Islet of Langerhans (tissue), 1 donor: ENCODE results near the gene FCRL1.

Experiments
- FAIRE-seq: peaks from one replicate; lab custom pipeline; 2011; peaks lifted over from hg19 to GRCh38; lab: Jason Lieb, UNC

The FCRL1 gene

DNA sequence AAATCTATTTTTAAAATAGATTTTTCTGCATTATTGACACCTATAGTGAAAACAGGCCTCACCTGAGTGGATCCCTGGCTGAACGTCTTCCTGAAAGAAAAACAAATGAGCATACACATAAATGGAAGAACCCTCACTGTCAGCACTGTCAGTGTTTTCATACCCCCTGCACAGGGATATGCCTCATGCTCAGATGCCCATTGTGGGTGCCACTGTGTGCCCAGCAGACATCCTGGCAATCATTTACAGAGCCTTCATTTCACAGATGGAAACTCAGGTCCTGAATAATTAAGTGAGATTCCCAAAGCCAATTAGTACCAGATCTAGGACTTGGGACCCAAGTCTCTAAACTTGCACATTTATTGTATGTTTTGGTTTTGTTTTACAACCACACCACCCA is 19.9 kb downstream of the FCRL1 start:
- no peak for FAIRE-seq

DNA sequence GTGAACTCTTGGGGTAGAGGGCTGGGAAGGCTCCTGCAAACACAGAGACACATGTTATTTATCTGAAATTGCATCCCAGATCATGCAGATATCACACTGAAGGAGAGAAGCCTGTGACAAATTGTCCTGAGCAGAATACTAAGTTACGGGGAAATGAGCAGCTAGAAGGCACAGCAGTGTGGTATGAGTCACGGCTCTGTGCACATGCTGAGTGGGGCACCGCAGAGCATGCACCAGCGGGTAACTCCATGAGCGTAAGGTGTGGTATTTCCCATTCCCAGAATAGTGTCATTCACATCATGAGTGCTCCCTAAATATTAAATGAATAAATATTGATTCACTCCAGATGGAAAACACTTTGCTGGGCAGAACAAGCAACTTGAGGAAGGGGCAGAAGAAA is 21.7 kb downstream of the FCRL1 start:
- no peak for FAIRE-seq

DNA sequence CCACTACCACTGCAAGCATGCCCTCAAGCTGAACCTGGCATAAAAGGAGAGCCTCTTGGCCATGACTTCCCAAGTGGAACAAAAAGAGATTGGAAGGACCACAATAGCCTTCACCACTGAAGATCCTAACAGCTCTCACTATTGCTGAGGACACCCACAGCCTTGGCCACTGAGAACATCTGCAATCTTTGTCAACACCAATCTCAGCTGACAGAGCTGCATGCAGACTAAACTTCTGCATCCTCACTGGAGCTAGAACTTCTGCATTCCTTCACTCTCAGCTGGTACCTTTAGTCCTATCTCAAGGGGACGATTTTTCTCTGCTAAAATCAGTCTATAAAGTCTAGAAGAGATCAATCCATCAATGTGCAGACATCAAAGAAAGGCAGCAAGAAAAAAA is 34.7 kb downstream of the FCRL1 start:
- FAIRE-seq, result no peak

DNA sequence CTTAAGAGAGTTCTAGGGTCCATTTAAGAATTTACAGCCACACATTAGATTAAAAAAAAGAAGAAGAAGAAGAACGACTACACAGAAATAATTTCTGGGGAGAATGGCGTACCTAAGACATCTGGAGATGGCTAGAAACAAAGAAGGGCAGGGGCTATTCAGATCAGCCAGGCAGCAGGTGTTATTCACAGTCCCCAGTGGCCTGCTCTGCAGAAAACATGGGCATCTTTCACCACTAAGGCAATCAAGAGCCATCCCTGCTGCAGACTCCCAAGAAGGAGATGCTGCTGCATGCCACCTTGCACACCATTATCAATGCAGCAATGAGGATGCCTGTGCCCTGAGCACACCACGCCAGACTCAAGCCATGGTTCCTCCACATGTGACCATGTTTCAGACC is 35.1 kb downstream of the FCRL1 start:
- FAIRE-seq, result no peak

DNA sequence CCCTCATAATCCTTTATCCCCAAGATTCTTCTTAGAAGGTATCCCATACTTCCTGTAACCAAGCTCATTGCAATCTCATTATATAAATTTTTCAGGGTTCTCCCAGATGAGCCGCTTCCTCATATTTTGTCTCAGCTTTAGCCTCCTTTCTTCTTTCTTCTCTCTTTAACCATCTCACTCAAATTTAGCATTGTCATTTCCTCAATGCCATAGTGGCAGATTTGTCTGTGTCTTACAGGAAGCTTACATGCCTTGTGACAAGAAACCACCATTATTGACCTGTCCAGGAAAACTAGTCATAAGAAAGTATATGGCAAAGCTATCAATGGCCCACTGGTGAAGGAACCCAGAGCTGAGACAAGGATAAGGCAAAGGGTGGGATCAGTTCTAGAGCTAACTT is 37.0 kb downstream of the FCRL1 start:
- no peak for FAIRE-seq

DNA sequence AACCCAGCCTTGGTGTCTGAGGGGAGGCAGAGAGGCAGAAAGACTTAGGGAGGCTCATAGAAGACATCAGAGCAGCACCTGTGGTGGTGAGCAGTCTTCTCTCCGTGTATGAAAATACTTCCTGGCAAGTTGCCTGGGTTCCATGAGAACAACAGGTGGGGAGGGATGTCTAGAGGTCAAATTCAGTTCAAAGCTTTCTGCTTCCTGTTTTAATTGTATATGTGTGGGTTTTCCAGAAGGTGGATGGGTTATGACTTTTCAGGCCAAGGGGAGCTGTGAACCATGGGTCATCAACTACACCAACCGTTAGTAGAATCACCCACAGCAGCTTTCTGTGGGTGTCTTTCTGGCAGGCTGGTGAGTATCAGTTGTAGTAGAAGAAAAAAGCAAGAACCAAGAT is 38.9 kb downstream of the FCRL1 start:
- no peak for FAIRE-seq

DNA sequence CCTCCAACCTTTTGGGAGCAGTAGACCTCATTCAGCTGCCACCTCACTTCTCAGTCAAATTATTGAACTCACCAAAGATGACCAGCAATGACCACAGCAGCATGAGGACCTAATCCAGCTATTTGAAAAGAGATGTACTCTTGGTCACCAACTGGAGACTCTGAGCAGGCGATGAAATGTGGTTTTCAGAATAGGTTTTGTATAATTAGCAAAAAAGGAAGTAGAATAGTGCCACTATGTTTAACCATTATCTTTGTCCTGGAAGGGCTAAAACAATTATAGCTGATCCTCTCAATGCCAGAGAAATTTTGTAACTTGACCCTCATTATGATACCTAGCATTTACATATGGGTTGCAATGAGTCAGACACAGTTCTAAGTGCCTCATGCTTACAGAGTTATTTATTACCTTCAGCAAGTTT is 42.9 kb downstream of the FCRL1 start, which contains the start of gene FCRL2:
FCRL2 (minus strand) TSS at position 162 of the 421 bp plus-strand sequence; CDS start at position 103, 59 bp downstream.
- FAIRE-seq, result no peak

DNA sequence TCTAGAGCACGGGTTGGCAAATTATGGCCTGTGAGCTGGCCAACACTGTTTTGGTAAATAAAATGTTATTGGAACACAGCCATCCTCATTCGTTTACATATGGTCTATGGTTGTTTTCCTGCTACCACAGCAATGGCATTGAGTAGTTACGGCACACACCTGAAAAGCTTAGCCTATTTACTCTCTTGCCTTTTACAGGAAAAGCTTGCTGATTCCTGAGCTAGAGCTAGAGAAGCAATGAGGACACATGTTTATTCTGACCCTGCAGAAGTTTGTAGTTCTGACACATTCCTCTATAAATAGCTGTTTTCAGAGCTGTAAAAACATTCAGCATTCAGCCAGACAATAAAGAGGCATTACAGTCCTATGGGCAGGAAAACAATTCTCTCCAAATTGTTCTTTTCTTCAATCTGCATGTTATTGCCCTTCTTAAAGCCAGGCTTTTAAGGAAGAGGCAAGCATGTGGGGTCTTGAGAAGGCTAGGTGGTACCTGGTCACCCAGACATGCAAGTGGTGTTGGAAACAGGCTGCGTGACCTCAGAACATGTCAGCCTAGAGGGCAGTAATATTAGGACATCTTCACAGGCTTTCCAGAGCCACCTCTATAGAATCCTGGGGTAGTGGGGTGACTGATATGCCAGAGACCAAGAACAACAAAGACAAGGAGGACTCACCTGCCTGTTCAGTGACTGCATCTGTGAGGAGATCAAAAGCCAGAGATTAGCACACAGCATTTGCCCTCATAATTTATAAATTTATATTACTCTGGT is 44.6 kb downstream of the FCRL1 start:
- FAIRE-seq, result no peak

DNA sequence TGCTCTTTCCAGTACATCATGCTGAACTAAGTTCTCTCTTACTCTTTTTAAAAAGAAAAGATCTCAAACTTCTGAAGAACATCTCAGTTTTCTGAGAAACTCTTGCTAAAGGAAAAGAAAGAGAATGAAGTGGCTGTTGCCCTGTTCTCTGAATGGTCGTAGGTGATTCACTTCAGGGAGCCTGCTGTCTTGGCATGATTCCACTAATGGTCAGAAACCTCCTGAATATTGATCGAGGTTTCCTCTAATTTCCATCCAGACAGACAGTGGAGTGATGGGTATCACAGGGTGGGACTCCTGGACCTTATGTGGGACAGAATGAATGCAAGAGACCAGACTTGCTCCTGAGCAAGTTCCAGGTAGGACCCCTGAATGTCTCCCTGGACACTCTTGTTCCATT is 45.5 kb downstream of the FCRL1 start:
- no peak for FAIRE-seq

DNA sequence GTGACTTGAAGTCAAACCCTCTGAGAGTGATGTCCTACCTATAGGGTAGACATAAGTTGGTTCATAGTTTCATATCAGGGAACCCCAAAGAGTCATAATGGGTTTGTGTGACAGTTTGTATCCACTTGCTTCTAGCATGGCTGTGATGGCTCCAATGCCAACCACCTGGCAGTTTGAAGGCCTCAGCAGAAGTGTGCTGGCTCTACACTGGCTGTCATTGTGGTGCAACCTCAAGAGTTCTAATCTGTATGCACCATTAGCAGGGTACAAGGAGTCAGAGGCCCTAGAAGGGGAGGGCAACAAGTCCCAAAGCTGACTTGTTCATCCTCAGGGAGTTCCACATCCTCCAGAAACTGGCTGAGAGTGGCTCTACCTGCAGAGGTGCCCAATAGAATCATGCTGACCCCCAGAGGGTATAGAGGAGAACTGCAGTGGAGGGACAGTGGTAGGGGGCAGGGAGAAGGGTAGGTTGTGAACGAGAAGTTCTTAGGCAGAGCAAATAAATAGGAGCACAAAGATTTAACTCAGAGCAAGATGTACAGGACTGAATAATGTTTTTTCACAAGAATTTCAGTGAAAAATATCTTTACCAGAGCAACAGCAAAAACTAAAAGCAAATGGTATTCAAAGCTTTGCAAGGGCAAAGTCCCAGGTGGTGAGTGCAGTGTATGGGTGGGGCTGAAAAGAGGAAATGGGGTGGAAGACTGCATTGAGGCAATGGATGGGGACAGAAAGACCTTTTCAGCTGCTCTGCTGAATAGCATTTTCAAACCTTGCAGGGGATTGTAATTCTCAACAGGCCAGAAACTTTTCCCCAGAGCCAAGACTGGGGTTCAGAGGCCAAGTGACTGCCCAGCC is 46.2 kb downstream of the FCRL1 start:
- no peak for FAIRE-seq

DNA sequence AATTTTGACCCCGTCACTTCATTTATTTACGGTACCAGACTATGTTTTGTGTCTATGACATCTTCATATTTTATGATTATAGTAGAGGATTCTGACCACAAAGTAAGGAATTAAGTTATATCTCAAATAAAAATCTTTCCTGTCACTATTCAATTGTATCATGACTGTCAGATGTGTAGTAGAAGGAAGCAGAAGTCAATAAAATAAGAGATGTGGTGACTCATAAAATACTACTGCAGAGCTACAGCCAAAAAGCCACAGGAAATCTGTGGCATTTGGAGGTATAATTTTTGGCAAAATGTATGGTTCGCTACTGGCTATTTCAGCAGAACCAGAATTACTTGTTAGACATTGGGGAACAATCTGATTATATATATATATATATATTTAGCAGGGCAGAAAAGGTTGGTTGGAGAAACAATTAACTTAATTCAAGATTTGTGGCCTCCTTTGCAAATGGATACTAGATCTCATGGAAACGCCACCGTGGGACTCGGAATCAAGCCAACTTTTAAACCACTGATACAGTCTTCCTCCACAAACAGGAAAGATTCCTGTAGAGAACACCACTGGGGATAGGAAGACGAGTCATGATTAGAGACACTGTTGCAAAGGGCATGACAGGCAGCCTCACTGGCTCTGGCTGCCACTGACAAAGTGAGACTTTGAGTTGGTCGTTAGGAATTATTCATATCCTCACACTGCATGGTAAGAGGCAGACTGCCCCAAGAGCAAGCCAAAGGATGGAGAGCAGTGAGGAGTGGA is 48.1 kb downstream of the FCRL1 start:
- no peak for FAIRE-seq

DNA sequence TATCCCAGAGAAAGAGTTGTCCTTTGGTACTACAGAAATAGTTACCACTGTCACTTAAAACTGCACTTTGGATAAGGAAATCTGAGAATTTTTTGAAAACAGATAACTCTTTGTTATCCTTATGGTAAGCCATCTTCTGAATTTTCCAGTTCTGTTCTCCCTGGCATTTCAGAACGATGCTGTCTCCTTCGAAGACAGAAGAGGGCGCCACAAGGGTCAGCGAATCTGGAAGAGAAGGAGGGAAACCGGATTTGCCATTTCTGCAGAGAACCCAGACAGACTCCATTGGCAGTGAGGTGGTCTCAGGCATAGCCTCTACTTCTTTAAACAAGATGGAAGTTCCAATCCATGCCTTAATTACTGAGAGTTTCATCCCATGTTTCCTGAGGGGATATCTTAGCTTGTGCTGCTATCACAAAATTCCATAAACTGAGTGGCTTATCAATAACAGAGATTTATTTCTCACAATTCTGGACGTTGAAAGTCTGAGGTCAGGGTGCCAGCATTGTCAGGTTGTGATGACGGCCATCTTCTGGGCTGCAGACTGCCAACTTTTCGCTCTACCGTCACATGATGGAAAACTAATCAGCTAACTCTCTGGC is 49.4 kb downstream of the FCRL1 start:
- FAIRE-seq, result no peak

DNA sequence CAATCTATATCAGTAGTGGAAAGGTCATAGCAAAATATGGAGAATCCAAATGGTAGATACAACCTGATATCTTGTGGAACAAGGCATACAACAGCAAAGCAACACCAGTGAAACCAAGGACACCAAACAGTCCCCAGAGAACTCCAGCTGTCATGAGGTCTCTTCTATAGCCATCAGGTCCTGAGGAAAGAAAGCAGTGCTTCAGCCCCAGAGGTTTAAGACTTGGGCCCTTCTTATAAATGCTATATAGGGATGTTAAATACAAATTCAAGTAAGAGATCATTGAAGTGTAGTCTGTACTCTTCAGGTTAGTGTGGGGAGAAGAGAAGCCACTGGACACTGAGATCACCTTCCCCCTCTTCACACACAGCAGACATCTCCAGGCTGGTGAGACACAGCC is 53.1 kb downstream of the FCRL1 start:
- no peak for FAIRE-seq

DNA sequence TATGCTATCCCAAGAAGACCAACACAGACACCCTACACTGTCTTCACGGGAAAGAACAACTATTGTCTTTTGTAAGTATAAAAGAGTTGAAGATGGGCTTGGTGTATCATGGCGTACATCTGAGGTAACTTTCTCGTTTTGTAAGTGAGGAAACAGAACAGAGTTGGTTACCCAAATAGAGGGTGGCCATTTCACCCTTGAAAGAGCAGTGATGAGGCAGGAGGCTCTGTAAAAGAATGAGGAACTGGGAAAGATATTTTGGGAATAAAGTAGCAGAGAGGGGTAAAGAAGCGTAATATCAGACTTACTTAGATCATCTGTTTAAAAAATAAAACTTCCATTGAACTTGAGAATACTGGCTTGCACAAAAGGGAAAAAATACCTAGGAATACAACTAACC is 61.9 kb downstream of the FCRL1 start:
- FAIRE-seq, result no peak

DNA sequence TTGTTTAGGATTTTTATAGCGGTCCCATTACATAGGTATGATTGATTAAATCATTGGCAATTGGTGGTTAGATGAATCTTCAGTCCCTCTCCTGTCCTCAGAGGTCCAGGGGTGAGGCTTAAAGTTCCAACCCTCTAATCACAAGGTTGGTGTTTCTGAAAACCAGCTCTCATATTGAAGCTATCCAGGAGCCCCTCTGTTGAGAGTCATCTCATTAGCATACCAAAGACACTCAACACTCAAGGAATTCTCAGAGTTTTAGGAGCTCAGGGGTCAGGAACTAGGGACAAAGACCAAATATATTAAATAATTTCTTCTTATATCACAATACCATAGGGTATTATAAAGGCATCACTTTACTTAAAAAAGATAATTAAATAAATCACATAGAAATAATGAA is 66.3 kb downstream of the FCRL1 start:
- no peak for FAIRE-seq

DNA sequence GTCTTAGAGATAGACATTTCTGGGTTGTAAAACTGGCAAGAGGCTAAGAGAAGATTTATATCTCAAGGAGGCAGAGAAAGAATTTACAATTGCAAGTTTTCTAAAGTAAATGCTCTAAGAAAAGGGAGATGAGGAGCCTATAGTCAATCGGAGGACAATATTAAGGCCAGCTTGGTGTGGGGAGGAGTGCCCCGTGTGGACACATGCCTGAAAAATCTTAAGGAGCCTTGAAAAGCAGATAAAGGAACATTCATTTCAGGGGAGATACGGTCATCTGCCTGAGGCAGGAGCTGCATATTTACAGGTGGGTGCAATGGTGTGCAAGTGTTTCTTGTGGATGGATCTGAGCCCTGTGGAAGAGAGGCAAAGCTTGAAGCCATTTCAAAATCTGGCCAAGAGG is 68.6 kb downstream of the FCRL1 start:
- FAIRE-seq, result no peak

DNA sequence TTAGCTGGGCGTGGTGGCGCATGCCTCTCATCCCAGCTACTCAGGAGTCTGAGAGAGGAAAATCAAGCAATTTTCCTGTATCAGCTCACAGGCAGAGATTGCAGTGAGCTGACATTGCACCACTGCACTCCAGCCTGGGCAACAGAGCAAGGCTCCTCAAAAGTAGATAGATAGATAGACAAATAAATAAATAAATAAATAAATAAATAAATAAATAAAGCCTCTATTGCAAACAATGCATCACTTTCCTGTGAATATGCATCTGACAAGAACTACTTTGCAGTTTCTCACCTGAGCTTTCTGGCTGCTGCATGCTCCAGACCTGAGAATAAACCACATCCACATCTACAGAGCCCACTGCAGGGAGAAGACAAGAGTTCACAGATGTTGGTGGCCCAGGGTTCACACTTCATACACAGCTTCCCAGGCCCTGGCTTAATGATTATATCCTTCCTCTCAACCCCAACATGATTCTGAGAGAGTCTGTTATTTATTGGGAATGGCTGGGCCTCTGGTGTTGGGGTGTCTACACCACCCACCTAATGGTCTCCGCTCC is 71.6 kb downstream of the FCRL1 start:
- FAIRE-seq, result no peak
